ENCODE data around the gene VANGL1.

DNA sequence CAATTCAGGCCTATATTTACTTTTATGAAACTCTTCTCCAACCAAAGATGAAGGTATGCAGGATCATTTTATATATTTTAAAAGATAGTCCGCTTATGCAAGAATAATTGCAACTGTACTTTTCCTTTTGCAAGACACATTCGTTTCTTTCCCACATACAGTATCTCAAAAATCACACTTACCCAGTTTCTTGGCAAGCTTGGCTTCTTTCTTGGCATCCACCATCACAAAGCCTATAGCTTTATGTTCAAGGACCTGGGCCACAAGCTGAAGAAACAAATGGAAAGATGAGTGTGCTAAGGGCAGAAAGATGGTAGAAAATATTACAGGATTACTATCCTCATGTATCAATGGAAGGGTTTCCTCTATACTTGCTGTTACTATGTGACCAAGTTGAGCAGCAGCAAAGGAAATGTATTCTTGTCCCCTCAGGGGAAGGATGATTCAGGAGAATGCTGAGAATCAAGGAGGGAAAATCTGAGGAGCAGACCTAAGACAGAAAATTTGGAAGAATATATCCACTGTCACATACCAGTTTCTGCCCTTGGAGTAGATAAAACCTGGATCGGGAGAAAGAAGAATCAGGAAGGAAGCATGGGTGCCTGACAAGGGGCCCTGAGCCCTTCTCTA lies 103.0 kb downstream of the VANGL1 start:
- TF ChIP-seq, protein P1, sequence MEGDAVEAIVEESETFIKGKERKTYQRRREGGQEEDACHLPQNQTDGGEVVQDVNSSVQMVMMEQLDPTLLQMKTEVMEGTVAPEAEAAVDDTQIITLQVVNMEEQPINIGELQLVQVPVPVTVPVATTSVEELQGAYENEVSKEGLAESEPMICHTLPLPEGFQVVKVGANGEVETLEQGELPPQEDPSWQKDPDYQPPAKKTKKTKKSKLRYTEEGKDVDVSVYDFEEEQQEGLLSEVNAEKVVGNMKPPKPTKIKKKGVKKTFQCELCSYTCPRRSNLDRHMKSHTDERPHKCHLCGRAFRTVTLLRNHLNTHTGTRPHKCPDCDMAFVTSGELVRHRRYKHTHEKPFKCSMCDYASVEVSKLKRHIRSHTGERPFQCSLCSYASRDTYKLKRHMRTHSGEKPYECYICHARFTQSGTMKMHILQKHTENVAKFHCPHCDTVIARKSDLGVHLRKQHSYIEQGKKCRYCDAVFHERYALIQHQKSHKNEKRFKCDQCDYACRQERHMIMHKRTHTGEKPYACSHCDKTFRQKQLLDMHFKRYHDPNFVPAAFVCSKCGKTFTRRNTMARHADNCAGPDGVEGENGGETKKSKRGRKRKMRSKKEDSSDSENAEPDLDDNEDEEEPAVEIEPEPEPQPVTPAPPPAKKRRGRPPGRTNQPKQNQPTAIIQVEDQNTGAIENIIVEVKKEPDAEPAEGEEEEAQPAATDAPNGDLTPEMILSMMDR (IDR thresholded peaks at IDR 0.05) = no peak
- no peak for TF ChIP-seq POLR2A (IDR thresholded peaks at IDR 0.05)

All from esophagus squamous epithelium (tissue), 4 donors.